Brain microvascular endothelial cell (primary cell): ENCODE measurements around the gene CCN6.

Source experiments
- DNase-seq: peaks from one replicate; pipeline ENCODE4 v3.0.0-alpha.2; 2020
- H3K27ac ChIP-seq: fragments of 250-450 bp; sonication (Bioruptor Pico); 2 replicates; pipeline ENCODE4 v1.5.1; 2020; ENCODE audit warnings: mild to moderate bottlenecking, moderate library complexity
- H3K27me3 ChIP-seq: fragments of 250-450 bp; sonication (Bioruptor Pico); replicated peaks from 2 replicates; pipeline ENCODE4 v1.5.1; 2020; ENCODE audit warnings: mild to moderate bottlenecking
- H3K36me3 ChIP-seq: fragments of 250-450 bp; sonication (Bioruptor Pico); replicated peaks from 2 replicates; pipeline ENCODE4 v1.5.1; 2020; ENCODE audit warnings: mild to moderate bottlenecking
- H3K4me3 ChIP-seq: 2 replicates; pipeline ENCODE4 v1.5.1; 2011; ENCODE audit warnings: low read depth, mild to moderate bottlenecking, control low read depth, low read length, moderate library complexity
- CTCF ChIP-seq: IDR thresholded peaks from 2 replicates; pipeline ENCODE4 v1.5.1; 2011; ENCODE audit warnings: low read depth, mild to moderate bottlenecking, moderate library complexity, low read length, control low read depth, inconsistent platforms; ENCODE audit errors: missing control alignments
- in situ Hi-C: cut with HindIII; loops from 2 replicates; pipeline ENCODE4 v1.10.0; 2017; ENCODE audit warnings: low sequenced_read_pairs, low pct_ligation_motif_present

CCN6 gene

GRCh38 chr6:112017760-112018537 is 36.0 kb upstream of the CCN6 start:
- Histone ChIP-seq H3K36me3 (no peaks in the 10 kb centered on the region), H3K4me3 (no peak overlapping the region), H3K27ac (no peak overlapping the region), H3K27me3 (no peaks in the 10 kb centered on the region)
- no peak for DNase-seq
- in situ Hi-C loops = no loop called here
- TF ChIP-seq CTCF = no peak

- in situ Hi-C loops = no loop called here
- Histone ChIP-seq H3K36me3 (no peaks in the 10 kb centered on the region), H3K27me3 (no peaks in the 10 kb centered on the region), H3K27ac (no peak overlapping the region), H3K4me3 (no peak overlapping the region)
- no peak for TF ChIP-seq CTCF
- peak; percentile 42 for DNase-seq
These were observed 35.1 kb upstream of the CCN6 start for GRCh38 chr6:112018619-112019416.

GRCh38 chr6:112019589-112019988 is 34.3 kb upstream of the CCN6 start:
- in situ Hi-C loops = no loop called here
- no peak for TF ChIP-seq CTCF
- no peak overlapping the region for H3K27ac ChIP-seq
- H3K4me3 ChIP-seq = no peak overlapping the region
- no peak for DNase-seq
- H3K27me3 ChIP-seq = no peaks in the 10 kb centered on the region
- H3K36me3 ChIP-seq = no peaks in the 10 kb centered on the region

- Histone ChIP-seq H3K36me3 (no peaks in the 10 kb centered on the region), H3K27ac (no peak overlapping the region), H3K4me3 (no peak overlapping the region), H3K27me3 (no peaks in the 10 kb centered on the region)
- TF ChIP-seq CTCF = no peak
- no peak for DNase-seq
- in situ Hi-C loops = no loop called here
These were observed 32.1 kb upstream of the CCN6 start for GRCh38 chr6:112021691-112022310.

- TF ChIP-seq CTCF = no peak
- Histone ChIP-seq H3K36me3 (no peaks in the 10 kb centered on the region), H3K4me3 (no peak overlapping the region), H3K27ac (no peak overlapping the region), H3K27me3 (no peaks in the 10 kb centered on the region)
- in situ Hi-C loops = no loop called here
- no peak for DNase-seq
These were observed 31.2 kb upstream of the CCN6 start for GRCh38 chr6:112022749-112023148.
